Muscle of back (tissue), 13 donors: ENCODE data around the gene ARID3C. TPM values are rescaled to one million over a fixed set of nuclear protein-coding genes. Genes with fewer than 3 reads are reported as not detected.

Experiments
- DNase-seq, 3 donors: peaks; one replicate each; pipeline versions ENCODE4 v3.0.0 to v3.0.0-alpha.2; 2013
- long read RNA-seq, 9 donors: transcript quantifications; one replicate each; lab custom pipeline, GENCODE V29; 2026
- polyA plus RNA-seq, 10 donors: library from polyadenylated mRNA; unstranded; fragments of 120-200 nt; gene quantifications; one replicate each; pipeline ENCODE4 v1.2.1, GENCODE V29; 2013; ENCODE audit not compliant: insufficient read length in 10 of 10

Gene ARID3C
- polyA plus RNA-seq: under 1 TPM in 5 of 10 donors, not detected in 5; 0.11 to 0.24 (median 0.18) TPM
- long read RNA-seq, donor 1: 0 reads
- long read RNA-seq, donor 2: 0 reads
- long read RNA-seq, donor 3: 0 reads
- long read RNA-seq, donor 4: 0 reads
- long read RNA-seq, donor 5: 0 reads
- long read RNA-seq, donor 6: 0 reads
- long read RNA-seq, donor 7: 0 reads
- long read RNA-seq, donor 8: 0 reads
- long read RNA-seq, donor 9: 0 reads

GRCh38 chr9:34628656-34629490 is at the start of gene ARID3C:
Gene ARID3C, minus strand, starts transcription at chr9:34629066. Its CDS starts 1,052 bp downstream, at chr9:34628014.
- no peak for DNase-seq

- DNase-seq: no peak
Measured at GRCh38 chr9:34675869-34676268, 47.0 kb upstream of the ARID3C start.

- DNase-seq: peak in 2 of 3 donors; percentile 43 to 63
Measured at GRCh38 chr9:34675048-34675714, 46.3 kb upstream of the ARID3C start.

- no peak for DNase-seq
Measured at GRCh38 chr9:34674440-34674839, 45.6 kb upstream of the ARID3C start.

GRCh38 chr9:34671307-34671706 is 42.4 kb upstream of the ARID3C start:
- DNase-seq: no peak

- DNase-seq: no peak
Measured at GRCh38 chr9:34669809-34670562, 41.1 kb upstream of the ARID3C start.

- peak; percentile 94 to 96 (median 95) for DNase-seq
Measured at GRCh38 chr9:34665381-34666250, 36.8 kb upstream of the ARID3C start.

- no peak for DNase-seq
Measured at GRCh38 chr9:34665067-34665380, 36.2 kb upstream of the ARID3C start.

GRCh38 chr9:34664281-34665066 is 35.6 kb upstream of the ARID3C start:
- peak; percentile 51 to 87 (median 79) for DNase-seq

GRCh38 chr9:34663303-34663605 is 34.4 kb upstream of the ARID3C start:
- no peak for DNase-seq

GRCh38 chr9:34662526-34663302 is 33.8 kb upstream of the ARID3C start, which contains the start of gene CCL27:
Gene CCL27, minus strand, starts transcription at chr9:34662657. Its CDS starts 24 bp downstream, at chr9:34662633.
- no peak for DNase-seq

GRCh38 chr9:34659592-34660253 is 30.9 kb upstream of the ARID3C start:
- no peak for DNase-seq

GRCh38 chr9:34658461-34658860 is 29.6 kb upstream of the ARID3C start:
- no peak for DNase-seq

- no peak for DNase-seq
Measured at GRCh38 chr9:34656992-34657391, 28.1 kb upstream of the ARID3C start.

- DNase-seq: no peak
Measured at GRCh38 chr9:34655394-34655793, 26.5 kb upstream of the ARID3C start.

GRCh38 chr9:34654323-34655051 is 25.6 kb upstream of the ARID3C start:
- peak; percentile 75 to 91 (median 84) for DNase-seq

- DNase-seq: peak; percentile 54 to 92 (median 79)
Measured at GRCh38 chr9:34653151-34654072, 24.5 kb upstream of the ARID3C start.
